ENCODE data around the gene PPP1R7.

- TF ChIP-seq EZH2 (IDR thresholded peaks at IDR 0.05; ENCODE audit: insufficient read depth, poor library complexity, severe bottlenecking) (no peak), EZH2phosphoT487 (IDR thresholded peaks at IDR 0.05; ENCODE audit: insufficient read depth, low read depth) (no peak)
These were observed 38.2 kb upstream of the PPP1R7 start for GRCh38 chr2:241112046-241112445.

Data from GM23248 (cell line).